GM21423 (cell line): ENCODE data around the gene C2CD2.

ENCODE experiments used
- ATAC-seq: cut with Tn5 transposase; IDR thresholded peaks from one replicate; pipeline ENCODE4 v1.9.1; 2021; ENCODE audit warnings: mild to moderate bottlenecking, moderate library complexity; ENCODE audit not compliant: unreplicated experiment

The C2CD2 gene

DNA sequence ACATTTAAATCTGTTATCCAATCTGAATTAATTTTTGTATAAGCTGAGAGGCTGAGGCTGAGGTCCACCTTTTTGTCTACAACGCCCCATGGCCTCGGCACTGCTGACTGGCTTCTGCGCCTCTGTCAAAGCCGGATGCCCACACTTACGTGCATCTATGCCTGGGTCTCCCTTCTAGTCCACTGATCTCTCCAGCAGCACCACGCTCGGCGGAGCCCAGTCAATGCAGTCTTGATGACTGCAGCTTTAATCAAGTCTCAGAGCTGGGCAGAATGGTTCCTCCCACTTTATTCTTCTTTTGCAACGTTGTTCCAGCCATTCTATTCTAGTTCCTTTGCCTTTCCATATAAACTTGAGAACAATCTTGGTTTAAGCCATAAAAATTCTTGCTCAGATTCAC lies 84.0 kb downstream of the C2CD2 start:
- no peak for ATAC-seq

DNA sequence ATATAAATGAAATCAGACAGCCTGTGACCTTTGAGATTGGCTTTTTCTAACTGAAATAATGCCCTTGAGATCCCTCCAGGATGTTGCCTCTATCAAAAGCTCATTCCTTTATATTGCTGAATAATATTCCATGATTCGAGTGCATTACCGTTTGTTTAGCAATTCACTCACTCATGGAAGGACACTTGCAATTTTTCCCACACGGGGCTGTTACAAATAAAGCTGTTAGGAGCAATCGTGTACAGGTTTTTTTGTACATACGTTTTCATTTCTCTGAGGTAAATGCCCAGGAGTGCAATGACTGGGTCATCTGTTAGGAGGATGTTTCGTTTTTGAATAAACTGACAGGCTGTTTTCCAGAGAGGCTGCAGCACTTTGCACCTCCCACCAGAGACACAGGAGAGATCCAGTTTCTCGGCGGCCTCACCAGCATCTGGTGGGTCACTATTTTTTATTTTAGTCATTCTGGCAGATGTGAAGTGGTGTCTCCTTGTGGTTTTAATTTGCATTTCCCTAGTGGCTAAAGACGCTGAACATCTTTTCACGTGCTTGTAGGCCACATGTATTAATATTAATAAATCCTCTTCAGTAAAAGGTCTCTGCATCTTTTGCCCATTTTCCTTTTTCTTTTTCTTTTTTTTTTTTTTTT lies 85.6 kb downstream of the C2CD2 start:
- peak; percentile 63 for ATAC-seq

DNA sequence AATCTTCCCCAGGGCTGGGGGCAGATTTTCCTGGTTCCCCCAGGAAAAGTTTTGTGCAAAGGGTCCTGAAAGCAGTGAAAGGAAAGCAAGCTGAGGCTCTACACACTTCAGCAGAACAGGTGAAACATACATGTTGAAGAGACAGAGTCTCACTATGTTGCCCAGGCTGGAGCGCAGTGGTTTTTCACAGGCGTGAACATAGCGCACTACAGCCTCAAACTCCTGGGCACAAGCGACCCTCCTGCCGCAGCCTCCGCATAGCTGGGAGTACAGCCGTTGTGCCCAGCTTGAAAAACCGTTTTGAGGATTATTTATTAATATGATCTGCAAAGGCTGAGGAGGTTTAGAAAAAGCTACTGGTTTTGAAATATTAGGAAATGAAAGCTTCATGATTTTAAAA lies 86.5 kb downstream of the C2CD2 start:
- ATAC-seq = no peak

DNA sequence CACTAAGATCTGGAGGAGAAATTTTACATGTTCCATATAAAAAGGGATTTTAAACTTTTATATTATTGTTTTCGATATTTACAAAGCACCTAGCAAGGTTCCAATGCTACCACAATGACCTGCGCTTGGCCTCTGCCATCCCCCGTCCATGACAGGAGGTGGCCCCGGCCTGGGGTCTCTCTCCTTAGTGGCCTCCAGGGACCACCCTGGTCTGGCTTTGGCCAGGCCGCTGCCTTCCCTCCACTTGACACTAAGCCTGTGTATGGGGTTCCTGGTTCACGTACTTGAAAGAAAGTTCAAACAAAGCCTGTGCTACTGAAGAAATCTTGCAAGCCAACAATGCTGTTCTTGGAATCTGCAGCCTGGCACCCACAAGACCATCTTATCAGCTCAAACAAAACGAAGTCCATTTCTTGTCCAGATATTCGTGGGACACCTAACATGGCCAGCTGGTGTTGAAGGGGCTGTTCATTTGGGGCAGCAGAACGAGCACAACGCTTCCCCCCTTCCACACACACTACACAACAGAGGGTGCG lies 87.5 kb downstream of the C2CD2 start:
- ATAC-seq = no peak

DNA sequence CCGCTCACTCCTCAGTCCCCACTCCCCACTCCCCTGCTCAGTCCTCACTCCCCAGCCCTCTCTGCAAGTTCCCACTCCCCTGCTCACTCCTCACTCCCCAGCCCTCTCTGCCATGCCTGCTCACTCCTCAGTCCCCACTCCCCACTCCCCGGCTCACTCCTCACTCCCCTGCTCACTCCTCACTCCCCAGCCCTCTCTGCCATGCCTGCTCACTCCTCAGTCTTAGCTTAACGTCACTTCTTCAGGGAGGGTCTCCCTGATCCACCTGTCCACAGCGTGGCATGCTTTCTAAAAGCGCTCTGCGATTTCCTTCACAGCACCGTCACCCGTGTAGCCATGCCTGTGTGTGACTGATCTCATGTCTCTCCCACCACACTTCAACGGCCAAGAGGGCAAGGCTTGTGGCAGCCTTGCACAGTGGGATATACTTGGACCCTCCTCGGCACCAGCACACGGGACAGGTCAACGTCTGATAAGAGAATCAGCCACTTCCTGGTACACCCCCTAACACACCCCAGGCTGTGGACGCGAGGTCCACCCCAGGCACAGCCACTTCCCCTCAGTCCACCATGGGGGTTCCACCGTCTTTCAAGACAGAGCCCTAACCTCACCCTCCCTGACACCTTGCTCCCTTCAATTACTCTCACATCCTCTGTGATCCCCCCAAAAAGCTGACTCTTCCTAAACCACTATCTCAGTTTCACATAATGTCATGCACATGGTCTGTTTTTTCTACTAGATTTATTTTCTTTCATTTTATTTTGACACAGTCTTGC lies 88.6 kb downstream of the C2CD2 start:
- ATAC-seq = no peak

DNA sequence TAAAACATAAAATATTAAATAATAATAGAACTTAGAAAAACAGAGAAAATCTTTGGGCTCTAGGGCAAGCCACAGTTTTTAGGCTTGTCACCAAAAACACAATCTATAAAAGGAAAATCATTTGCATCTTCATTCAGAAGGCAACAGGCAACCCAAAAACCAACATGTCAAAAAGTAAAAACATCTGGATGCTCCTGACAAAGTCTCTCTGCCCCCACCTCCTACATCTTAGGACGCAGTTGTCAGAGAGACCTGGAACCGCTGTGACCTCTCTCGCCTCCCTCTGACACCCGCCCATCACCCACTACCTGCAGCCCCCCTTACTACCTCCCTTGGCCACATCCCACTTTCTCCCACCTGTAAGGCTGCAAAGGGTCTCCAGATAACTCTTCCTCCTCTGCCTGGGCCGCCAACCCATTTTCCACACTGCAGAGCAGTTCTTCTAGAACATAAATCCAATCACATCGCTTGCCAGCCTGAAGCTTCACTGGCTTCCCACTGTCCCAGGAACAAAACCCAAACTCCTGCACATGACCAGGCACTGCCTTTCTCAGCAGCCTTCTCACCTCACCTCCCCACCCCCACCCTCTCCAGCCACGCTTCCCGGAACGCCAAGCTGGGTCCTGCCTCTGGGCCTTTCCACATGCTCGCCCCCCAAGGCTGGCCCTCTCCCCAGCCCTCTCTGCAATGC lies 89.4 kb downstream of the C2CD2 start:
- no peak for ATAC-seq

DNA sequence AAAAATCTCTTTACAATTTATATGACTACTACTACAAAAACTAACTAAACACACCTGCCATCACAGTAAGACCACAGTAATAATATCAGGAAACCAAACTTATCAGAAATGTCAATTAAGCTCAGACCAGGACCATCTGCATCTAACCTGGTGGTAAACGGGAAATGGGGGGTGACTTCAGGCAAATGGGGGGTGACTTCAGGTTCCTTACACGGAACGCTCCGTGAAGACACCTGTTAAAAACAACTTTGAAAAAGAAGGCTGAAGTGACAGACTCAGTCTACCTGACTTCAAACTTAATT lies 90.4 kb downstream of the C2CD2 start:
- no peak for ATAC-seq

DNA sequence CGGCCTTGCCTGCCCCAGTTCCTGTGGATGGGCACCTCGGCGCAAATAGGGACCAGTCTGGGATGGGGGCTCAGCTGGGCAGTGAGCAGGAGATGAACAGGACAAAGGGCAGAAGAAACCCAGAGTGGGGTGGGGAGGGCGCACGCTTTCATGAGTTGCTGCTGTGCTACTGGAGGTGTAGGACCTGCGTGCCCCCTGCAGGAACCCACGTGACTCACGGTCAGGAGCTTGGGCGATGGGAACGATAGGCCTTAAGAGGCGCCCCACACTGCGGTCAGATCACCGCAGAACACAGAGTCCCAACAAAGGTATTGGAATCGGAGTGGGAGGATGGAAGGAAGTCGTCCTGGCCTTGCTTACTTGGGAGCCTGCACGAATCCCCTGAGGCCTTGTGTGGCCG lies 91.8 kb downstream of the C2CD2 start:
- no peak for ATAC-seq

DNA sequence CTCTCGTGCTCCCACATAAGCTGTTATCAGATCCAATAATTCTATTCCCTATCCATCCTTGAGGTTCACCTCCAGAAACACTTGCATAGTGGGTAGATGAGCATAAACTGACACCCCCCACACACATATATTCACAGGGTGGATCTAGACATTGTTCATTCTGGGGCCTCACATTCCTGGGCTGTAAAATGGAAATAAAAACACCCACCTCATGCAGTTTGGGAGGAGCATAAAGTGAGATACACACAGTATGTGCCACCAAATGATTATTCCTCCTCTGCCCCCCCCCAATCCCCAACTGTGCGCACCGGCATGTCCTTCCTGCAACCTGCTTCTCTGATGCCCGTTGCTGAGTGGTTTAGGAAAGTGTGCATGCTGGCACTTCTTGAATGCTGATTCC lies 92.6 kb downstream of the C2CD2 start:
- no peak for ATAC-seq

DNA sequence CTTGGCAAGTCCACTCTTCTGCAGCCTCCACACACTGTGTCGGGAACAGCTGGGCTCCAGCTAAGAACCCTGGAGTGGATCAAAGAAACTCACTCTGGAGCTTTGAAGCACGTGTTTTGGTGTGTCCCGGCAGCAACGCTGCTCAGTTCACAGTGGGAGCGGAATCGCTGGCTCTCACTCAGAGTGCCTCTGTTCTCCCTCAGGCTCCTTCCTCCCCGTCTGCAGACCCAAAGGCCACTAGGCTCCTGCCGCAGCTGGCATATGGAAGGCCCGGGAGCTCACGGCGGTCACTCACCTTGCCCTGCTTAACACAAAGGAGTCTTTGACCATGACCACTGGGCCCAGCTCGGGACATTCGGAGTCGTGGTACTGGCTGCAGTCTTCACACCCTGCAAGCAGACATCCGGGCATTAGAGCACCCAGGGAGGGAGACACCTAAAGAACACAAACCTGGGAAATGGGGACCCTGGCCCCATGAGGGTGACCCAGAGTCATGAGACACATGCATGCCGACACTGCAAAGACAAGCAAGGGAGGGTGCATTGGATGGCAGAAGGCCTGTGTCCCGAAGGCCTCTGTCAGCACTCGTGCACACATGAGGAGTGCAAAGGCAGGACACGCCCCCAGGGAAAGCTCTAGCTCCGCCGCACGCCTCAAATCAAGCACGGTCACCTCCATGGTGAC lies 94.4 kb downstream of the C2CD2 start:
- no peak for ATAC-seq

DNA sequence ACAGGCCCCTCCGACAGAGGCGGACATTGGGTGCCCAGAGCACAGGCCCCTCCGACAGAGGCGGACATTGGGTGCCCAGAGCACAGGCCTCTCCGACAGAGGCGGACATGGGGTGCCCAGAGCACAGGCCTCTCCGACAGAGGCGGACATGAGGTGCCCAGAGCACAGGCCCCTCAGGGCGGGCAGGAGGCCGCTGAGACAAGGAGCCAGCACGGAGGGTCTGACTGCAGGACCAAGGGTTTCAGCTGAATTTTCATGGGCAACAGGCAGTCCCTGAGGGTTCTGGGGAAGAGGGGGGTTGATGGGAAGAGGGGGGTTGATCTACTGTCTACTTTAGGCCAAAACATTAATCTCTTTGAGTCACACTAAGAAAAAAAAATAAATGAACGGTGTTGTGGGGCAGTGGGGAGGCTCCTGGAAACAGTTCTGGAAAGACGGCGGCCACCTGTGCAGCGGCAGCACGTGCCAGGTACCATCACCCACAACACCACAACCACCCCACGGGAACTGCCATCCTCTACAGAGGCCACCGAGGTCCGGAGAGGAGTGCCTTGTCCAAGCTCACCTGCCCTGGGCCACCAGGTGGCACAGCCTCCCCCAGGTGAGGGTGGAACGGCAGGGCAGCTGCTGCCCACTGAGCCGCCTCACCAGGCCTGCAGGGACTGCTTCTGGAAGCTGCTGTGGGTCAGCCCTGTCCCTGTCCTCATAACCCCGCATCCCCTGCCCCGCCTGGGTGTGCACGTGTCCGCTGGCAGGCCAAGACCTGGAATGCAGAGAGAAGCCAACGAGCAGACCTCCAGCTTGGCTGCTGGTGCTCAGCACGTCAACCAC lies 95.1 kb downstream of the C2CD2 start:
- ATAC-seq = no peak

DNA sequence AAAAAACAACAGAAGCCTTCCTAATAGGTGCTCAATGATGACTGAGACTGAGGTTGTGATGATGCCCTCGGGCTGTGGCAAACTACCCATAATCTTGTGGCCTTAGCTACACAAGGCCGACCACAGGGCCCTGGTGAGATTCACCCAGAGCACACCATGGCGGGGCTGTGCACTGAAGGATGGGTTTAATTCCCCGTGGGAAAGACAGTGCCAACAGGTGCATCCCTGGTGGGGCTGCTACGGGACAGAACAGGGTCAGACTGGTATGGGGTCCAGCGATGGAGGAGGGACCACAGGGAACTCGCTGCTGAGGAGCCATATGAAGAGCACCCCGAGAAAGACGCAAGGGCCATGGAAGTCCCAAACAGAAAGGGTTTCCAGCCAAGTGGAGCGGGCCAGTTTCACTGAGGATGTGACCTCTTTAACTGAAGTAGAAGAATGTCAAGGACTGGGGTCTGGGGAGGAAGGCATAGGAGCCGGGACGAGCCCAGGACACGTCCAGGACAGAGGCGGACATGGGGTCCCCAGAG lies 96.0 kb downstream of the C2CD2 start:
- ATAC-seq = no peak

DNA sequence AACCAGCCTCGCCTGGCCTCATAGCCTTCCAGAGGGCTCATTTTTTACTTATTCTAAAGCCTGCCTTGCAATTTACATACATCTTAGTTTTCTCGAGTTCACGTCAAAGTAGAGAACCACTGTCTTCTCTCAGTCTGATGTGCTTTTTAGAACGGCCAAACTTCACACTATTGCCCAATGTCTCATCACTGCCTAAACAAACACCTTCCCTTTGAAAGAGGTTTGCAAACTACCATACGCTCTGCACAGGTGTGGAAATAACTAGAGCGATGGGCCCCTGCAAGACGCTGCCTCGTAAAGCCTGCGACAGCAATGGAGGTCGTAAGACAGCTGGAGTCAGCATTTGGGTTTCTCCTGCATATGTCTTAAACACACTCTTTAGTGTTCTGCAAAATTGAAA lies 97.2 kb downstream of the C2CD2 start:
- no peak for ATAC-seq

DNA sequence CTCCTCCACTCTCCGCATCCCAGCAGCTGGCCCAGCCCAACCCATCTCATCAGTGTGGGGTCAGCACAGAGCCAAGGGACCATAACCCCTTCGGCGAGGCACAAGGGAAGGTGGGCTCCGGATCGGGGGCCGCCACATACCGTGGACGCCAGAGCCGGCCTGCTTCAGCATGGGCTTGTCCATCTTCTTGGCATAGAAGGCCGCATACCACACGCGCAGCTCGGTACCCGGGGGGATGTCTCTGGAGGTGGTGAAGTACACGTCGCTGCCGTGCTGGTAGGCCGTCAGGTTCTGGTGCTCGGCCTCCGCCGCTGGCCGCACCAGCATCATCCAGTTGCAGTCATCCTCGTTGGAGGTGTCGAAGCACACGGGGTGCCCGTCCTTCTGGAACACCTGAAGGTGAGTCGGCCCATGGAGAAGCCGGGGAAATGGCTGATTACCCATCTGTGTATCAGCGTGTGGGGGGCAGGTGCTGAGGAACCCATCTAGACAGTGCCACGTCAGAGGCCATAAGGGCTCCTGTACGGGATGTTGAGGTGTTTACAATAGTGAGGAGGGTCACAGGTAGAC lies 99.3 kb downstream of the C2CD2 start:
- ATAC-seq = no peak

DNA sequence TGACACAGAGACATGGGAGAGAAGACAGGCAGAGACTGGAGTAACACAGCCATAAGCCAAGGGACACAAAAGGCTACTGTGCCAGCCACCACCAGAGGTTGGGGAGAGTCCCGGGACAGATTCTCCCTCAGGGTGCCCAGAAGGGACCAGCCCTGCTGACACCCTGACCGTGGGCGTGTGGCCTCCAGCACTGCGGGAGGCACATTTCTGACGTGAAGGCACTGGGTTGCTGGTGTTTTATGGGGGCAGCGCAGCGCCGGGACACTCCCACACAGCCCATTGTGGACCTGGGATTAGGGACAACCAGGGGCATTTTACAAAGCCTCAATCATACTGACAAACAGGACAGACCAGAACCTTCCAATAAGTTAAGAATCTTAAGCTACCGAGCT lies 100.9 kb downstream of the C2CD2 start:
- ATAC-seq = no peak

DNA sequence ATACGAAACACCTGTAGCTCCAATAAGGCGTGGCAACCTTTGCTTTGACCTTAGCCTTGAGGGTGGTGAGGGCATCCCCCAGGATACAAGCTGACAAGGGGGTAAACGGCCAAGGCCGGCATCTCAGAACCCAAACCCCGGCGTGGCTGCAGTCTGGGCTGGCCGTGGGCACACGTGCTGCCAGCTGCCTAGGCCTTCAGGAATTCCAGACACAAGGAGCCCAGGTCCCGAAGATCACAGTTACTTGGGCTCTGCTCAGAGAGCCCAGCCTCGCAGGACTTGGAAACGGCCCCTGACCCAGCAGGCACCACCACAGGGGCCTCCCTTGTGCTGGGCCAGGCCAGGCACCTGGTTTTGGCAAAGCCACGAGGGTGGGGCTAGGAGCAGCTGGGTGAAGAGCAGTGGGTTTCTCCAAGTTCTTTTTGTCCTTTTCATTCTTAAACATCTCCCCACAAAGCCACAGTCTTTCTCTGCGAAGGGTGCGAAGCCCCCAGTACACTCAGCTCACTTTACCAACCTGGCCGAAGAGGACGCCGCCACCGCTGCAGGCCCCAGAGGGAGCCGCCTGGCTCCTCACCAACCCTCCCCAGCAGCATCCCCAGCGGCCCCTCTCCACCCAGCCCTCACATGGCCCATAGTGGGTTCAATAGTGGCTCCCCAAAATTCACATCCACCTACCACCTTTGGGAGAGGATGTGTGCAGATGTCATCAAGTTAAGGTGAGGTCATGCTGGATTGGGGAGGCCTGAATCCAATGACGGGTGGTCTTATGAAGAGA lies 101.5 kb downstream of the C2CD2 start:
- no peak for ATAC-seq

DNA sequence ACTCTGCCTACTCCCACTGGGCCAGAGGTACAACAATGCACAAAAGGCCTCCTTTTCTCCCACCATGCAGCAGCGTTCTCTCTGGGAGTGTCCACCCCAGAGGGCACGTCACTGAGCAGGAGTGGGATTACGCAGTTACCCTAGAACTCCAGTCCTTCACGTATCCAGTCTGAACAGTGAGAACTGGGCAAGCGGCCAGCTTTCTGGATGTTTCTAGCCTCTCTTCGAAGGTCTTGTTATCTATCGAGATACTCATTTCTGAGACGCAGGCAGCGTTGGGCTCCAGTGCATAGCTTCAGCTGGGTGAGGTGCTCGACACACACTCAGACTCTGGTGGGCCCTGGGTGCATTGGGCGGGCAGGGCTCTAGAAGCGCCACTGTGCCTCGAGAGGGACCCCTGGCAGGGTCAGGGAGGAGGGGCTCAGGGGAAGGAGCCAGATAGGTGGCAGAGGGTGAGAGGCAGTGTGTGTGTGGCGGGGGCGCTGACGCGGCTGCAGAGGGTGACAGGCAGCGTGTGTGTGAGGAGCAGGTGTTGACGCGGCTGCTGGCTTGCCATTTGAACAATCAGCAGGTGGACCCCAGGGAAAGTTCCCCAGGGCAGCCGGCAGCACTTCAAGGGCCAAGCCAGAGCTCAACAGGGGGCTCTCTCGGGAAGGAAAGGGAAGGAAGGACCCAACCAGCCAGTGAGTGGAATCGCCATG lies 102.6 kb downstream of the C2CD2 start:
- ATAC-seq = no peak

DNA sequence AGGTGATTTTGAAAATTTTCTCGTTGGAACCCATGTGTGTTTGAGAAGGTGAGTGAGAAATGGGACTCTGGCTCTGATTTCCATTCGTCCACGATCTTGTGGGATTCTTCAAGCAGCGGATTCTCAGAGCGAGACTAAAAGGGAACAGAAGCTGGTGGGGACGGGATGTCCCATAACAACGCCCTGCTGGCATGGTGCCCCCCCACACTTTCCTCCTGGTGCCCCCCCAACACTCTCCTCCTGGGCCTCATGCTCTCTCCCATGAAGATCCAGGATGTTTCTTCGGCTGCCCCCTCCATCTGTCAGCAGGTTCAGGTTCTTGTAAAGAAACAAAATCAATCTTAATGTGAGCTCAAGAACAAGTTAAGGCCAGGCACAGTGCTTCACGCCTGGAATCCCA lies 103.7 kb downstream of the C2CD2 start:
- no peak for ATAC-seq
